ENCODE results near the gene RHCG. TPM values are rescaled to one million over a fixed set of nuclear protein-coding genes. Genes with fewer than 3 reads are reported as not detected.

Gene RHCG
- total and polyA plus RNA-seq, 4 donors: 0.08 to 0.19 (median 0.15) TPM

GRCh38 chr15:89492934-89493631, 3.3 kb downstream of the RHCG start (continued):
- no peak for TF ChIP-seq CTCF (IDR thresholded peaks at IDR 0.05; ENCODE audit: low read depth, low read length, missing input control)
- TF ChIP-seq YY1 (IDR thresholded peaks at IDR 0.05): no peak
- TF ChIP-seq JUND (IDR thresholded peaks at IDR 0.05): no peak
- no peak for TF ChIP-seq ZBTB33 (IDR thresholded peaks at IDR 0.05)
- TF ChIP-seq GABPA (IDR thresholded peaks at IDR 0.05 in 1 of 2, conservative IDR thresholded peaks at IDR 0.05 in 1 of 2): no peak
- no peak for TF ChIP-seq RAD21 (IDR thresholded peaks at IDR 0.05)
- no peak for TF ChIP-seq HNF4G (IDR thresholded peaks at IDR 0.05)
- TF ChIP-seq SP1 (IDR thresholded peaks at IDR 0.05): no peak

- no peak overlapping the region for H3K9ac ChIP-seq (ENCODE audit: low read depth in 1 of 2, low read length in 2 of 2)
- H3K36me3 ChIP-seq (ENCODE audit: control insufficient read depth in 4 of 4, insufficient read depth in 3 of 4, low read depth in 1 of 4, low read length in 3 of 4): no peaks in the 10 kb centered on the region
- 37% methylated on average over 5 of the region's 5 CpGs for WGBS
- H3K4me1 ChIP-seq (ENCODE audit: control insufficient read depth in 4 of 4, insufficient read depth in 4 of 4, low read length in 3 of 4): peaks cover 0 to 6% (median 4%) of the 10 kb centered on the region in 4 donors
- peak in 1 of 2 donors; percentile 21 for TF ChIP-seq RAD21 (IDR thresholded peaks at IDR 0.05)
- TF ChIP-seq YY1 (IDR thresholded peaks at IDR 0.05): no peak
- peak; percentile 11 for TF ChIP-seq CTCF (IDR thresholded peaks at IDR 0.05; ENCODE audit: low read depth, low read length, missing input control)
- no peaks in the 10 kb centered on the region for H3K9me3 ChIP-seq (ENCODE audit: control insufficient read depth in 4 of 4, low read length in 3 of 4)
- H3K27ac ChIP-seq (ENCODE audit: low read depth in 1 of 2, low read length in 2 of 2): no peak overlapping the region
- no peak for DNase-seq (ENCODE audit: low spot score)
- H3K27me3 ChIP-seq (ENCODE audit: control insufficient read depth in 4 of 4, insufficient read depth in 4 of 4, low read length in 3 of 4): peaks cover 0 to 4% (median 0%) of the 10 kb centered on the region in 4 donors
- no peak overlapping the region for H3K4me3 ChIP-seq (ENCODE audit: low read depth in 1 of 3, low read length in 3 of 3)
Measured at GRCh38 chr15:89492111-89492641, 4.2 kb downstream of the RHCG start.

GRCh38 chr15:89490814-89491315, 5.5 kb downstream of the RHCG start:
- Histone ChIP-seq H3K4me1 (ENCODE audit: control insufficient read depth in 4 of 4, insufficient read depth in 4 of 4, low read length in 3 of 4) (peaks cover 0 to 2% (median under 1%) of the 10 kb centered on the region in 4 donors), H3K9me3 (ENCODE audit: control insufficient read depth in 4 of 4, low read length in 3 of 4) (no peaks in the 10 kb centered on the region), H3K9ac (ENCODE audit: low read depth in 1 of 2, low read length in 2 of 2) (no peak overlapping the region), H3K27me3 (ENCODE audit: control insufficient read depth in 4 of 4, insufficient read depth in 4 of 4, low read length in 3 of 4) (no peaks in the 10 kb centered on the region), H3K4me3 (ENCODE audit: low read depth in 1 of 3, low read length in 3 of 3) (no peak overlapping the region), H3K27ac (ENCODE audit: low read depth in 1 of 2, low read length in 2 of 2) (no peak overlapping the region), H3K36me3 (ENCODE audit: control insufficient read depth in 4 of 4, insufficient read depth in 3 of 4, low read depth in 1 of 4, low read length in 3 of 4) (no peaks in the 10 kb centered on the region)
- WGBS: 77% methylated on average over 8 of the region's 8 CpGs
- no peak for DNase-seq (ENCODE audit: low spot score)
- no peak for TF ChIP-seq NR2F2 (IDR thresholded peaks at IDR 0.05)
- TF ChIP-seq SP1 (IDR thresholded peaks at IDR 0.05): no peak
- TF ChIP-seq HNF4A (conservative IDR thresholded peaks at IDR 0.05): no peak
- no peak for TF ChIP-seq RAD21 (IDR thresholded peaks at IDR 0.05)
- no peak for TF ChIP-seq MAX (IDR thresholded peaks at IDR 0.05)
- no peak for TF ChIP-seq YY1 (IDR thresholded peaks at IDR 0.05)
- no peak for TF ChIP-seq ZBTB33 (IDR thresholded peaks at IDR 0.05)
- no peak for TF ChIP-seq EGR1 (IDR thresholded peaks at IDR 0.05; ENCODE audit: low read depth in 2 of 2)
- TF ChIP-seq HNF4G (IDR thresholded peaks at IDR 0.05): no peak
- TF ChIP-seq RXRA (IDR thresholded peaks at IDR 0.05): no peak
- TF ChIP-seq REST (IDR thresholded peaks at IDR 0.05): no peak
- no peak for TF ChIP-seq FOXA2 (IDR thresholded peaks at IDR 0.05)
